ENCODE measurements around the gene CBX4.

Gene CBX4

GRCh38 chr17:79798299-79799173 is 40.7 kb downstream of the CBX4 start:
- DNase-seq, result no peak

DNA sequence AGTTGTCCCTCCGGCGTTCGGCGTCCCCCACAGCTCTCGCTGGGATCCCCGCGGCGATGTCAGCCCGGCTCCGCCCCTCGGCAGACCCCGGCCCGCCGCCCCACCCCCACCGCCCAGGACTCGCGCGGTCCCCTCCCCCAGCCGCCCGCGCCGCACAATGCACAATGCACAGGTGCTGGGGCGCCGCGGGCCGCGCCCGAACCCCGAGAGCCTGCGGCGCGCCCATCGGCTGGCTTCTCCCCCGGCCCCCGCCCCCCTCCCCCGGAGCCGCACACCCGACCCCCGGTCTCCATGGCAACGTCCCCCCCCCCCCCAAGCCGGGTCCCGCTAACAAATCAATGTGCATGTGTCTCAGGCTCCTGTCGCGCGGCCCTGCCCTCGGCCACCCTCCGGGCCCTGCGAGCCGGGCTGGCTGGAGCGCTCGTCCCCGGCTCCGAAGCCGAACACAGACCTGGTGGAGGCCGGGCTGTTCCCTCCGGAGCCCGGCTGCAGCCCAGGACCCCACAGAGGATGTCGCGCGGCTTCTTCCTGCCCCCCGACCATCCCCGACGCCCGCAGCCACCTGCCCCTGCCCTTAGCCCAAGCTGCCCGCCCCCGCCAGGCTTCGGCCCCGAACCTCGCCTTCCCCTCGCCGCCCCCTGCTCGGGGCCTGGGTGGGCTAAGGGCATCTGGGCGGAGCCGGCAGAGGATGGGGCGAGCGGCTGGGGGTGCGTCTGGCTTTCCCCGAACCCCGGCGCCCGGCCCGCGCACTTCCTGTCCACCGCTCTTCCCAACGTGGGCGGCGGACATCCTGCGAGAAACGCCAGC is 41.5 kb downstream of the CBX4 start:
- DNase-seq, result no peak

DNA sequence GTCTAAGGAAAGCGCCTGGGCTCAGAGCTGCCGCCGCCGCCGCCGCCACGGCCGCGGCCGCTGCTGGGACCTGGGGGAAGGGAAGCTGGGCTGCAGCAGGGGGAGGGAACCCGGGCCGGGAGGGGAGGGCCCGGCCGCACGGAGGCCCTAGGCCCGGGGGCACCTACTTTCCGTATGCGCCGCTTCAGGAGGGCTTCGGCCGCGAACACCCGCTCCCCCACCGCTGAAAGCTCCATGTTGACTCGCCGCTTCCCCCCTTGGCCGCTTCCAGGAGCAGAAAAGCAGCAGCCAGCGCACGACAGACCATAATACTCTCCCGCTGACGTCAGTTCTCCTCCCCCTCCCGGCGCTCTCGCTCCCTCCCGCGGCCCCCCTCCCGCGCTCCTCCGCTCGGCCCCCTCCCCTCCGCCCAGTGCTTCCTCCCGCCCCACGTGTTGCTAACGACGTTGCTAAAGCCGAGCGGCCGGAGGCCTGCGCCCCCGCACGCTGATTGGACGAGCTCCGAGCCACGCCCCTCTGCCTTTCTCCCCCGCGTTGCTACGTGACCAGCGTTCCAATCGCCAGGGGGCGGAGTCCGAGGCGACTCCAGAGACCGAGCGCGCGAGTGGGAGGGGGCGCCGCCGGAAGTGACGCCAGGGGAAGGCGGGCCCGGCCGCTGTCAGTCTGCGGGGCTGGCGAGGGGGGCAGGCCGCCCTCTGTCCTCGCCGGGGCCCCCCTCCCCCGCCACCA is 42.3 kb downstream of the CBX4 start, which contains the start of gene CBX8:
TSS of gene CBX8 (minus strand) at position 315 of the 729 bp plus-strand sequence. CDS start at position 236, 79 bp downstream.
- peak; percentile 99 for DNase-seq

DNA sequence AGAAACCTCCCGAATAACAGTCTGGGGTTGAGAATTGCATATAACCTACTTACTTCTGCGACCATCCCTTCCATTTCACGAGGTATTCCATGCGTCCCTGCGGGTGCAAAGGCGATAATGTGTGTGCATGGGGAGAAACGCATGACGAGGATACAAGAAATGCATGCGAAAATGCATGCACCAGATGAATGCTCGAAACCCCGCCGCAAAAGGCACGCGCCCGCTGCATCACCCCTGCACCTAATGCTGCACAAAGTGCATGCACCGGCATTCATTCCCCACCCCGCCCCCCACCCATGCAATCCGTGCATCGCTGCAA is 42.8 kb downstream of the CBX4 start:
- no peak for DNase-seq

DNA sequence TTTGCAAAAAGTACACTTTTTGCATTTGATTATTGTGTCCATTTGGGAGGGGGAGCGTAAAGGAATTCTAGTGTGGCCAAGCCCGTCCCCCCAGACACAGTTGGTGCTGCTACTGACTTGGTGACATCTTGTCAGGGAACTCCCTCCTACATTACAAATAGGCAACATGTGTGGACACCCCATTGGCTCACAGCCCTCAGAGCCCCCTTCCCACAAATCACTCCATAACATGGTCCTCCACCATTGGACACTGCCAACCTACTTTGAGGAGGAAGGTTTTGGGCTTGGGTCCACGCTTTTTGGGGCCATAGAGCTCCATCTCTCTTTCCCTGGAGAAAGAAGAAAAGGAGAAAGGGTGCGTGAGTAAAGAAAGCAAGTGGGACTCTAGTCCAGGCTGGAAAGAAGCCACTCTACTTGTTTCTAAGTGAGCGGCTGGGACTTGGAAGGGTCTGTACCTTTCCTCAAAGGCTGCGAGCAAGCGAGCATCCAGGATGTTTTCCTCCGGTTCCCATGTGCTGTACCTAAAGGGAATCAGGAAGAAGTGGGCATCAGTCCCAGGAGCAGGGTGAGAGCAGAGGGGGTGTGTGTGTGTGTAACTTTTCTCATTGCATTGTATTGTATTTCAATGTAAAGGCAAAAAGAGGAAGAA is 43.3 kb downstream of the CBX4 start:
- DNase-seq, result no peak

DNA sequence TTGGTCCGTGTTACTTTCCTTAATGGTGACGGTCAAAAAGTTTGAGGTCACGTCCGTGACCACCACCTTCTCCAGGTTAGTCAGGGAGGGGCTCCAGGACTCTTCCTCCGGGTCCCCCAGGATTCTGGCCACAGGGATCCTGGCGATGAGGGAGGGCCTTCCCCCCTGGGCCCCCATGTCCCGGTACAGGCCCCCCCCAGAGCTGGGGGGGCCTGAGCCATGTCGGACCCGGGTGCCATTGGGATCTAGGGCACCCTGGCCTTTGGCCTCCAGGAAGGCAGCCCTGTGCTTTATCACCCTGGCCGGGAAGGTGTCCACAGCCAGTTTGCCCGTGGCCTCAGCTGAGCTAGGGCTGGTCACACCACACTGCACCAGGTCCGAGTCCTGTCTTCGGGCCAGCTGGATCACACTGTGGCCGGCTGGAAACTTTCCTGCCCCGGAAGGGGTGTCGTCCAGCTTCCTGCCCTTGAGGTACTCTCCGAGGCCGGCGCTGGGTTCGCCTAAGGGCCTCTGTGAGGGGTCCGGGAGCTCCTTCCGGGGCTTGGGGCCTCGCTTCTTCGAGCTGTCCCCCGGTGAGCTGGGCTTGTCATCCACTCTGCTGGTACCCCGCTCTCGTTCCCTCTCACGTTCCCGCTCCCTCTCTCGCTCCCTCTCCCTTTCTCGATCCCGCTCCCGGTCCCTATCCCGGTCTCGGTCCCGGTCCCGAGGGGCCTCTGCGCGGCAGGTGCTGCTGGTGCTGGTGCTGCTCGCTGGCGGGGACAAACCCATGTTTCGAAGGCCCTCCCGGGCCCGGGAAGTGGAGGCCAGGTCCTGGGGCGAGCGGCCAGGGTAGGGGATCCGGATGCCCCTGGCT is 44.4 kb downstream of the CBX4 start:
- no peak for DNase-seq

GRCh38 chr17:79793924-79794304 is 45.3 kb downstream of the CBX4 start:
- DNase-seq, result no peak

GRCh38 chr17:79792984-79793923 is 46.0 kb downstream of the CBX4 start:
- no peak for DNase-seq

DNA sequence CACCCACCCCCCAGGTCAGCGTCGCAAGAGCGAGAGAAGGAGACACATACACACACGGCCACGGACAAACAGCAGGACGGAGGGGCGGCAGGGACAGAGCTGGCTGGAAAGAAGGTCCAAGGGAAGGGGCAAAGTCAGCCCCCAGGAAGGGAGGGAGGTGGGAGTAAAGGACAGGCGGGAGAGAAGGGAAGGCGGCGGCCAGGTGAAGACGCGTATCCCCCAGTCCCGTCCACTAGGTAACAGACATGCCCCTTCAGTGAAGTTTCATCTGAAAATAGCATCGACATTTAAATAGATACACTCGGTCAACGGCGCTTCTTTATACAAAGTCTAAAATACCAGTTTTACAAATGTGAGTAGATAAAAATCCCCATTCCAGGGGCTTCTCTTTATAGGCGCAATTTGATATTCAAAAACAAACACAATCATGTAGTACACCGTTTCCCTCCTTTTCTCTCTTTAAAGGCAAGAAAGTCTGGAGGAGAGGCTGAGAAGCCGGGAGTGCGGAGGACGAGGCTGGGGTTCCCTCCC is 46.8 kb downstream of the CBX4 start:
- DNase-seq, result no peak

DNA sequence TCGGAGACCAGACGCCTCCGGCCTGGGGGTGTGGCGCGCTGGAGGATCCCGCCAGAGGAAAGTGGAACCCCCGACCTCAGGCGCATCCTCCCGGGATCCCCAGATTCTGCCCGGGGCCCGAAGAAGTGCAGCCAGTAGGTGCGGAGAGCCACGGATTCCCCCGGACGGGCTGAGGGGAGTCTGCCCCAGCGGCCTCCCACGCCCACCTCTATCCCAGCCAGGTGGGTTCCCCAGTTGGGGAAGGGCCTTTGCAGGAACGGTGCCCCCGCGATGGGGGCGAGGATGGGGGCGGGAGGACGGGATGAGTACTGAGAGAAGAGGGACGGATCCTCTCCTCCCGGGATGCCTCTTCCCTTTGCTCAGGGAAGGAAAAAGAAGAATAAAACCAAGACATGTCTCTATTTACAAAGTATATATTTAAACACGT is 47.5 kb downstream of the CBX4 start:
- no peak for DNase-seq

- DNase-seq, result no peak
Measured at GRCh38 chr17:79790805-79791734, 48.2 kb downstream of the CBX4 start.

- DNase-seq, result no peak
Measured at GRCh38 chr17:79789943-79790804, 49.1 kb downstream of the CBX4 start.

- no peak for DNase-seq
Measured at GRCh38 chr17:79788989-79789942, 50.0 kb downstream of the CBX4 start.

GRCh38 chr17:79788455-79788854 is 50.8 kb downstream of the CBX4 start:
- no peak for DNase-seq

DNA sequence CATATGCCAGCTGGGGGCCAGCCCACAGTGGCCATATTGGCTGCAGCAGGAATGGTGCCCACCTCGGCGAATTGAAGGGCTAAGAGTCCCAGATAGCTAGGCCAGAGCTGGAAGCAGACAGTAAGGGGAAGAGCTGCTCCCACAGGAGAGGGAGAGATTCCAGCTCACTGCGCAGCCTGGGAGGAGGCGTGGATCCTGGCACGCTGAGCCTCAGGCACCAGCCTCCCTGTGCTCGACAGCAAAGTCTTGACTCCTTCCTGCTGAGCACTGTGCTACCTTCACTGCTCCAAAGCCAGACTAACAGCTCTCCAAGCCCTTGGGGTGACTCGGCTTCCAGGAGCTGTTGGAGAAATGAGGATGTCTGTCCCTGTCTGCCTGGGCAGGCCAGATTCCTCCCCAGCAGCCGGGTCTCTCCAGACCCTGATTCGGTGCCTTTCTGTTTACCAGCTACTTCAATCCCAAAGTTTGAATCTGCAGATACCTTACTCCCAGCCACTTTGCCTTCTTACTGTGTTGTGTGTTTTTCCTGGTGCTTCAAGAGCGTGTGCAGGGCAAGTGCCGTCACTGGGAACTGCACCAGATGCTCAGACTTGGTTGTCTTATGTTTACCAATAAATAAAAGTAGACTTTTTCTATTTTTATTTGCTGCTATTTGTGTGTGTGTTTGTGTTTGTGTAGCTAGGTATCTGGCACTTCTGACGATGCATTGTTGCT is 52.2 kb downstream of the CBX4 start:
- no peak for DNase-seq

Measured in activated CD4-positive, alpha-beta T cell treated with anti-CD3 and anti-CD28 coated beads for 1 hour (primary cell).